ENCODE measurements around the gene FHOD3. TPM values are rescaled to one million over a fixed set of nuclear protein-coding genes. Genes with fewer than 3 reads are reported as not detected.

Gene FHOD3
- total and polyA plus RNA-seq, 2 of the 13 experiments (the other 11 are each of a cell fraction or from before 2014, with no cell fraction given), result 0.07 TPM; not detected in 1

- peaks cover 0 to 3% of the 10 kb centered on the region in 2 experiments; a peak in 1 of 5 replicates for H3K27me3 ChIP-seq (ENCODE audit: control insufficient read depth in 1 of 2, insufficient read depth in 2 of 2, low read length in 2 of 2)
- no peaks in the 10 kb centered on the region for H4K20me1 ChIP-seq (ENCODE audit: insufficient read depth, low read length)
- no peaks in the 10 kb centered on the region for H3K36me3 ChIP-seq (replicated peaks in 1 of 2; ENCODE audit: control insufficient read depth in 1 of 2, insufficient read depth in 2 of 2, low read length in 2 of 2)
- H3K9me3 ChIP-seq (ENCODE audit: low read length), result no peaks in the 10 kb centered on the region
- H3K27ac ChIP-seq (ENCODE audit: extremely low read length, insufficient read depth, low read length), result no peak overlapping the region
- H2AFZ ChIP-seq (ENCODE audit: low read length), result no peak overlapping the region
- no peak overlapping the region for H3K4me3 ChIP-seq (replicated peaks in 1 of 3; ENCODE audit: insufficient read depth in 1 of 3, low read depth in 2 of 3, low read length in 3 of 3)
- ChIA-PET CTCF (ENCODE audit: low intra/inter-chr PET ratio, low total read pairs) (no interaction called here), POLR2A (no interaction called here)
- TF ChIP-seq, protein P1, sequence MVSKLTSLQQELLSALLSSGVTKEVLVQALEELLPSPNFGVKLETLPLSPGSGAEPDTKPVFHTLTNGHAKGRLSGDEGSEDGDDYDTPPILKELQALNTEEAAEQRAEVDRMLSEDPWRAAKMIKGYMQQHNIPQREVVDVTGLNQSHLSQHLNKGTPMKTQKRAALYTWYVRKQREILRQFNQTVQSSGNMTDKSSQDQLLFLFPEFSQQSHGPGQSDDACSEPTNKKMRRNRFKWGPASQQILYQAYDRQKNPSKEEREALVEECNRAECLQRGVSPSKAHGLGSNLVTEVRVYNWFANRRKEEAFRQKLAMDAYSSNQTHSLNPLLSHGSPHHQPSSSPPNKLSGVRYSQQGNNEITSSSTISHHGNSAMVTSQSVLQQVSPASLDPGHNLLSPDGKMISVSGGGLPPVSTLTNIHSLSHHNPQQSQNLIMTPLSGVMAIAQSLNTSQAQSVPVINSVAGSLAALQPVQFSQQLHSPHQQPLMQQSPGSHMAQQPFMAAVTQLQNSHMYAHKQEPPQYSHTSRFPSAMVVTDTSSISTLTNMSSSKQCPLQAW (CRISPR knock-in tag; IDR thresholded peaks at IDR 0.05), result no peak
- no peak for TF ChIP-seq ZNF296 (CRISPR knock-in tag; conservative IDR thresholded peaks at IDR 0.05)
- no peak for TF ChIP-seq ADNP (CRISPR knock-in tag; IDR thresholded peaks at IDR 0.05)
- TF ChIP-seq KDM5A (IDR thresholded peaks at IDR 0.05; ENCODE audit: borderline replicate concordance, low read length), result no peak
- TF ChIP-seq ZNF276 (CRISPR knock-in tag; IDR thresholded peaks at IDR 0.05; ENCODE audit: low read depth), result no peak
- no peak for TF ChIP-seq MAZ (IDR thresholded peaks at IDR 0.05; ENCODE audit: borderline replicate concordance, low read depth, low read length)
- TF ChIP-seq MAZ (CRISPR knock-in tag; IDR thresholded peaks at IDR 0.05; ENCODE audit: low read depth), result no peak
- TF ChIP-seq E2F2 (CRISPR knock-in tag; IDR thresholded peaks at IDR 0.05; ENCODE audit: borderline replicate concordance), result no peak
- H3K4me1 ChIP-seq (ENCODE audit: insufficient read depth, low read length), result peaks cover 11% of the 10 kb centered on the region
- in situ Hi-C loops (cut with HindIII; ENCODE audit: extremely low pct_ligation_motif_present, low pct_unique_long_range_greater_than_20kb) (no loop called here), intact Hi-C loops (cut with micrococcal nuclease; ENCODE audit: unreplicated experiment) (no loop called here)
- no TSS peak for BruUV-seq (replicated peaks)
- DNase-seq (ENCODE audit: low spot score), result no peak
- no peak for FAIRE-seq
- ATAC-seq, result no peak
- no peak overlapping the region for H3K4me2 ChIP-seq (ENCODE audit: low read depth, low read length)
- no peak overlapping the region for H3K9ac ChIP-seq (ENCODE audit: insufficient read depth, low read depth, low read length)
- no peaks in the 10 kb centered on the region for H3K79me2 ChIP-seq (ENCODE audit: insufficient read depth, low read length)
These were observed 196.6 kb downstream of the FHOD3 start for GRCh38 chr18:36494160-36494437.

Measured in HepG2 (cell line).